H9 (cell line): ENCODE measurements around the gene KIF11. TPM values are rescaled to one million over a fixed set of nuclear protein-coding genes. Genes with fewer than 3 reads are reported as not detected.

Experiments
- DNase-seq: peaks from one replicate; pipeline ENCODE4 v3.0.0-alpha.2; 2017
- H2AFZ ChIP-seq: one replicate; pipeline ENCODE4 v1.6.1; 2013; ENCODE audit warnings: mild to moderate bottlenecking, low read length, control low read depth, moderate library complexity
- H2AK5ac ChIP-seq: 2 replicates; pipeline ENCODE4 v1.6.1; 2013; ENCODE audit warnings: low read length, control low read depth, mixed read lengths; ENCODE audit not compliant: insufficient read length
- H2BK120ac ChIP-seq: one replicate; pipeline ENCODE4 v1.6.1; 2013; ENCODE audit warnings: low read depth, mild to moderate bottlenecking, low read length, control low read depth, inconsistent platforms; ENCODE audit not compliant: poor library complexity, severe bottlenecking
- H2BK12ac ChIP-seq: 2 replicates; pipeline ENCODE4 v1.6.1; 2013; ENCODE audit warnings: low read length, control low read depth, mixed read lengths, low read depth; ENCODE audit not compliant: insufficient read length
- H2BK15ac ChIP-seq: 2 replicates; pipeline ENCODE4 v1.6.1; 2013; ENCODE audit warnings: low read depth, low read length, control low read depth
- H2BK20ac ChIP-seq: one replicate; pipeline ENCODE4 v1.6.1; 2013; ENCODE audit warnings: low read depth, mild to moderate bottlenecking, low read length, control low read depth, inconsistent platforms; ENCODE audit not compliant: poor library complexity, severe bottlenecking
- H2BK5ac ChIP-seq: 2 replicates; pipeline ENCODE4 v1.6.1; 2013; ENCODE audit warnings: low read length, control low read depth, mixed read lengths; ENCODE audit not compliant: insufficient read length
- H3K14ac ChIP-seq: 2 replicates; pipeline ENCODE4 v1.6.1; 2013; ENCODE audit warnings: low read length, control low read depth; ENCODE audit not compliant: insufficient read depth
- H3K18ac ChIP-seq: 2 replicates; pipeline ENCODE4 v1.6.1; 2013; ENCODE audit warnings: low read depth, mild to moderate bottlenecking, mixed read lengths, low read length, control low read depth; ENCODE audit not compliant: insufficient read length
- H3K23ac ChIP-seq: 2 replicates; pipeline ENCODE4 v1.6.1; 2013; ENCODE audit warnings: low read length, control low read depth, mixed read lengths, low read depth; ENCODE audit not compliant: insufficient read length
- H3K23me2 ChIP-seq: 2 replicates; pipeline ENCODE4 v1.6.1; 2013; ENCODE audit warnings: low read depth, mild to moderate bottlenecking, mixed read lengths, low read length, control low read depth; ENCODE audit not compliant: insufficient read length, poor library complexity, severe bottlenecking
- H3K27ac ChIP-seq: 2 replicates; pipeline ENCODE4 v1.5.1; 2013; ENCODE audit warnings: low read length, control low read depth, mixed read lengths, low read depth; ENCODE audit not compliant: insufficient read length
- H3K27me3 ChIP-seq: 2 replicates; pipeline ENCODE4 v1.6.1; 2013; ENCODE audit warnings: low read length, control low read depth, inconsistent platforms; ENCODE audit not compliant: insufficient read depth
- H3K4ac ChIP-seq: 2 replicates; pipeline ENCODE4 v1.6.1; 2013; ENCODE audit warnings: low read depth, mild to moderate bottlenecking, control low read depth, inconsistent platforms, low read length, moderate library complexity
- H3K4me1 ChIP-seq: 2 replicates; pipeline ENCODE4 v1.6.1; 2013; ENCODE audit warnings: low read length, control low read depth, inconsistent platforms; ENCODE audit not compliant: insufficient read depth
- H3K4me2 ChIP-seq: 2 replicates; pipeline ENCODE4 v1.6.1; 2013; ENCODE audit warnings: low read length, control low read depth, mixed read lengths; ENCODE audit not compliant: insufficient read length, insufficient read depth
- H3K56ac ChIP-seq: 2 replicates; pipeline ENCODE4 v1.6.1; 2013; ENCODE audit warnings: low read depth, mild to moderate bottlenecking, mixed read lengths, low read length, control low read depth; ENCODE audit not compliant: insufficient read length
- H3K79me1 ChIP-seq: 2 replicates; pipeline ENCODE4 v1.6.1; 2013; ENCODE audit warnings: low read depth, mild to moderate bottlenecking, moderate library complexity, low read length, control low read depth, inconsistent platforms; ENCODE audit not compliant: insufficient read depth, poor library complexity, severe bottlenecking
- H3K79me2 ChIP-seq: 2 replicates; pipeline ENCODE4 v1.6.1; 2013; ENCODE audit warnings: low read length, control low read depth, inconsistent platforms; ENCODE audit not compliant: insufficient read depth
- H3K9ac ChIP-seq: 2 replicates; pipeline ENCODE4 v1.6.1; 2013; ENCODE audit warnings: low read length, control low read depth, mixed read lengths; ENCODE audit not compliant: insufficient read length; ENCODE audit errors: extremely low read depth
- H3K9me3 ChIP-seq: one replicate; pipeline ENCODE4 v1.6.1; 2013; ENCODE audit warnings: low read depth, low read length, inconsistent platforms; ENCODE audit not compliant: control insufficient read depth
- H3T11ph ChIP-seq: one replicate; pipeline ENCODE4 v1.6.1; 2013; ENCODE audit warnings: mild to moderate bottlenecking, low read length, control low read depth, inconsistent platforms
- H4K20me1 ChIP-seq: one replicate; pipeline ENCODE4 v1.6.1; 2013; ENCODE audit not compliant: control insufficient read depth, insufficient read length, insufficient read depth
- H4K5ac ChIP-seq: 2 replicates; pipeline ENCODE4 v1.6.1; 2013; ENCODE audit warnings: low read depth, mild to moderate bottlenecking, mixed read lengths, low read length, control low read depth; ENCODE audit not compliant: insufficient read length
- H4K8ac ChIP-seq: replicated peaks from 2 replicates; pipeline ENCODE4 v1.6.1; 2013; ENCODE audit warnings: low read length, control low read depth, mixed read lengths, low read depth; ENCODE audit not compliant: insufficient read length
- H4K91ac ChIP-seq: 2 replicates; pipeline ENCODE4 v1.6.1; 2013; ENCODE audit warnings: low read depth, mild to moderate bottlenecking, moderate library complexity, mixed read lengths, low read length, control low read depth; ENCODE audit not compliant: insufficient read length
- H3K27ac Mint-ChIP-seq, 3 experiments: 2 replicates in 2 of 3; 3 replicates in 1 of 3; pipeline ENCODE4 v1.8.0; 2020 to 2021; ENCODE audit warnings: mixed read lengths in 3 of 3, mild to moderate bottlenecking in 1 of 3, moderate library complexity in 1 of 3
- H3K27me3 Mint-ChIP-seq: 2 replicates; pipeline ENCODE4 v1.8.0; 2021; ENCODE audit warnings: low read depth, mild to moderate bottlenecking, moderate library complexity, mixed read lengths
- H3K36me3 Mint-ChIP-seq, 3 experiments: 2 replicates in 2 of 3; 3 replicates in 1 of 3; pipeline ENCODE4 v1.8.0; 2020 to 2021; ENCODE audit warnings: low read depth in 3 of 3, mixed read lengths in 3 of 3; ENCODE audit not compliant: insufficient read depth in 1 of 3
- H3K4me1 Mint-ChIP-seq, 2 experiments: 2 replicates each; pipeline ENCODE4 v1.8.0; 2020; ENCODE audit warnings: mixed read lengths in 2 of 2
- H3K4me3 Mint-ChIP-seq, 2 experiments: 2 replicates in 1 of 2; 3 replicates in 1 of 2; pipeline ENCODE4 v1.8.0; 2020 to 2021; ENCODE audit warnings: mild to moderate bottlenecking in 2 of 2, mixed read lengths in 2 of 2, moderate library complexity in 1 of 2
- H3K9me3 Mint-ChIP-seq, 2 experiments: 2 replicates in 1 of 2; 3 replicates in 1 of 2; pipeline ENCODE4 v1.8.0; 2020; ENCODE audit warnings: mild to moderate bottlenecking in 2 of 2, mixed read lengths in 2 of 2, moderate library complexity in 1 of 2
- WGBS: extraction: QIAGEN DNeasy Blood & Tissue Kit; methylation state at CpG from one replicate; pipeline ENCODE4 v1.1.7; 2013; ENCODE audit warnings: missing lambda C conversion rate, low lambda C conversion rate, mixed read lengths; ENCODE audit not compliant: insufficient read length; ENCODE audit errors: extremely low coverage; 5-methylcytosine and 5-hydroxymethylcytosine counted together
- total RNA-seq: library from RNA; stranded (reverse); gene quantifications from 2 replicates; pipeline ENCODE4 v1.2.1, GENCODE V29; 2021
- TF ChIP-seq, protein P1 (sequence below): fragments of 200-600 bp; sonication (generic); conservative IDR thresholded peaks from 3 replicates; pipeline ENCODE4 v1.8.0; 2021; ENCODE audit warnings: antibody characterized with exemption, mild to moderate bottlenecking

The KIF11 gene
- total RNA-seq, 1 experiment from 2014 or later: 54.4 TPM

DNA sequence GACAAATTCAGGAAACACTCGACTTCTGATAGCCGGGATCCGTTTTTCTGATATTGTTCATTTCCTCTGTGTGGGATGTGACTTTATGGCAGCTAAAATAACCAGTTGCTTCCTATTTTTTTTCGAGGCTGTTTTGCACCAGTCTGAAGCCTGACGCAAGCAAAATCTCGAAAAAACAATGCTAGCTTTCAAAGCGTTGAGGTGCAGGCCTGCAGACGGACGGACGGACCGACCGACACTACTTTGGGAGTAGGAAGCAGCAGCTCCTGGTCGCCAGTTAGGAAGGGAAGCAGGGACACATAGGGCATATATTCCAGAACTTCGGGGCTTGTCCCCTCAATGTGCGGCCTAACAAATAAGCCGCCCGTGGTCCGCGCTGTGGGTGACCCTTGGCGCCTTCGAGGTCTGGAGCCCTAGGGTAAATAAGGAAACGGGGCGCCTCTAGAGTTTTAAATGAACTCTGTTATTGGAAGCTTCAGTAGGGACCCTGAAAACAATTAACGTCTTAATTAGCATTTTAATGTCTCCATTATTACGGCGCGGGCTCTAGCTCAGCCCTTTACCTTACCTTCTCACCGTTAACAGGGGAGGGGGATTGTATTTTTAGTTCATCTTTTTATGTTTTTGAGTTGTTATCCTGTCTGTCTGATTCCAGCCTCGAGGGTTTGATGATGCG is 98.1 kb downstream of the KIF11 start:
- no peak overlapping the region for H3K56ac ChIP-seq
- H3K36me3 Mint-ChIP-seq: peaks cover 0 to 5% (median 0%) of the 10 kb centered on the region in 3 experiments; a peak in 2 of 7 replicates
- WGBS: no CpG with 5 or more reads among the region's 30 CpGs
- no peak overlapping the region for H2AFZ ChIP-seq
- no peak overlapping the region for H3T11ph ChIP-seq
- H3K79me1 ChIP-seq: no peaks in the 10 kb centered on the region
- peaks cover 37% of the 10 kb centered on the region for H3K23me2 ChIP-seq
- H3K4me2 ChIP-seq: peak overlapping the region; percentile 82
- H2BK15ac ChIP-seq: no peak overlapping the region
- no peaks in the 10 kb centered on the region; the same call in 1 of the 2 replicates for H3K4me1 ChIP-seq
- no peaks in the 10 kb centered on the region for H4K20me1 ChIP-seq
- peak overlapping the region; percentile 38 to 77 for H3K4me3 Mint-ChIP-seq
- no peak overlapping the region for H3K9ac ChIP-seq
- DNase-seq: peak; percentile 45
- H3K27me3 Mint-ChIP-seq: peaks cover 93% of the 10 kb centered on the region
- no peak overlapping the region for H2AK5ac ChIP-seq
- no peak overlapping the region for H3K18ac ChIP-seq
- no peak overlapping the region for H3K4ac ChIP-seq
- H4K5ac ChIP-seq: no peak overlapping the region
- no peak overlapping the region for H3K23ac ChIP-seq
- H3K9me3 Mint-ChIP-seq: peaks cover 0 to 2% of the 10 kb centered on the region in 2 experiments; a peak in 2 of 5 replicates
- no peak overlapping the region for H4K8ac ChIP-seq
- no peak overlapping the region for H3K27ac Mint-ChIP-seq
- no peaks in the 10 kb centered on the region for H3K79me2 ChIP-seq
- H3K27ac ChIP-seq: no peak overlapping the region
- no peak overlapping the region for H2BK5ac ChIP-seq
- TF ChIP-seq, protein P1, sequence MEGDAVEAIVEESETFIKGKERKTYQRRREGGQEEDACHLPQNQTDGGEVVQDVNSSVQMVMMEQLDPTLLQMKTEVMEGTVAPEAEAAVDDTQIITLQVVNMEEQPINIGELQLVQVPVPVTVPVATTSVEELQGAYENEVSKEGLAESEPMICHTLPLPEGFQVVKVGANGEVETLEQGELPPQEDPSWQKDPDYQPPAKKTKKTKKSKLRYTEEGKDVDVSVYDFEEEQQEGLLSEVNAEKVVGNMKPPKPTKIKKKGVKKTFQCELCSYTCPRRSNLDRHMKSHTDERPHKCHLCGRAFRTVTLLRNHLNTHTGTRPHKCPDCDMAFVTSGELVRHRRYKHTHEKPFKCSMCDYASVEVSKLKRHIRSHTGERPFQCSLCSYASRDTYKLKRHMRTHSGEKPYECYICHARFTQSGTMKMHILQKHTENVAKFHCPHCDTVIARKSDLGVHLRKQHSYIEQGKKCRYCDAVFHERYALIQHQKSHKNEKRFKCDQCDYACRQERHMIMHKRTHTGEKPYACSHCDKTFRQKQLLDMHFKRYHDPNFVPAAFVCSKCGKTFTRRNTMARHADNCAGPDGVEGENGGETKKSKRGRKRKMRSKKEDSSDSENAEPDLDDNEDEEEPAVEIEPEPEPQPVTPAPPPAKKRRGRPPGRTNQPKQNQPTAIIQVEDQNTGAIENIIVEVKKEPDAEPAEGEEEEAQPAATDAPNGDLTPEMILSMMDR: no peak
- peaks cover 50% of the 10 kb centered on the region for H3K27me3 ChIP-seq
- H3K4me1 Mint-ChIP-seq: peaks cover 23 to 31% of the 10 kb centered on the region in 2 experiments
- no peak overlapping the region for H2BK12ac ChIP-seq
- no peak overlapping the region for H2BK120ac ChIP-seq
- no peak overlapping the region for H4K91ac ChIP-seq
- no peak overlapping the region for H3K14ac ChIP-seq
- H2BK20ac ChIP-seq: no peak overlapping the region
- H3K9me3 ChIP-seq: no peaks in the 10 kb centered on the region
